GM12878 (cell line): Measurements from ENCODE around the gene TOM1L2. TPM values are rescaled to one million over a fixed set of nuclear protein-coding genes. Genes with fewer than 3 reads are reported as not detected.
A peak's percentile ranks its signal among the peaks of the same experiment; 100 is the strongest.

Experiments used
- ASH2L ChIP-seq: fragments of 300-600, 200-600 bp; sonication (generic); IDR thresholded peaks from 2 replicates; pipeline ENCODE4 v1.6.1; 2017; ENCODE audit warnings: low read depth, mild to moderate bottlenecking, borderline replicate concordance
- CBFB ChIP-seq: IDR thresholded peaks from 2 replicates; pipeline ENCODE4 v1.6.1; 2016; ENCODE audit warnings: antibody characterized with exemption, low read depth
- HDGF ChIP-seq: fragments of 450-650 bp; IDR thresholded peaks from 2 replicates; pipeline ENCODE4 v1.6.1; 2016; ENCODE audit warnings: antibody characterized with exemption
- IKZF1 ChIP-seq: fragments of 450-650 bp; conservative IDR thresholded peaks from 2 replicates; pipeline ENCODE4 v1.6.1; 2017; ENCODE audit warnings: antibody characterized with exemption, mild to moderate bottlenecking
- IKZF2 ChIP-seq, 2 experiments: fragments of 450-650 bp; IDR thresholded peaks; 2 replicates each; pipeline ENCODE4 v1.6.1; 2017; ENCODE audit warnings: mild to moderate bottlenecking in 2 of 2, moderate library complexity in 2 of 2
- MEF2B ChIP-seq: fragments of 450-650 bp; IDR thresholded peaks from 2 replicates; pipeline ENCODE4 v1.6.1; 2018; ENCODE audit warnings: mild to moderate bottlenecking, moderate library complexity; ENCODE audit not compliant: partially characterized antibody, poor library complexity, severe bottlenecking
- NR2C1 ChIP-seq: fragments of 450-650 bp; IDR thresholded peaks from 2 replicates; pipeline ENCODE4 v1.6.1; 2017; ENCODE audit warnings: antibody characterized with exemption, mild to moderate bottlenecking, moderate library complexity
- POLR2AphosphoS5 ChIP-seq: IDR thresholded peaks from 2 replicates; pipeline ENCODE4 v1.6.1; 2011; ENCODE audit warnings: mild to moderate bottlenecking, low read length, inconsistent platforms
- RFX5 ChIP-seq: IDR thresholded peaks from 2 replicates; pipeline ENCODE4 v1.6.1; 2011; ENCODE audit warnings: low read depth, low read length, improper control_type of control experiment
- SIN3A ChIP-seq: IDR thresholded peaks from 2 replicates; pipeline ENCODE4 v1.6.1; 2012; ENCODE audit warnings: low read depth, low read length, improper control_type of control experiment
- SKIL ChIP-seq: fragments of 450-650 bp; IDR thresholded peaks from 2 replicates; pipeline ENCODE4 v1.6.1; 2017; ENCODE audit warnings: mild to moderate bottlenecking, low read depth, inconsistent platforms; ENCODE audit not compliant: poor library complexity, severe bottlenecking
- SPI1 ChIP-seq: IDR thresholded peaks from 2 replicates; pipeline ENCODE4 v1.6.1; 2011; ENCODE audit warnings: low read depth, mild to moderate bottlenecking, low read length, moderate library complexity, borderline replicate concordance; ENCODE audit not compliant: insufficient read depth
- TAF1 ChIP-seq: IDR thresholded peaks from 2 replicates; pipeline ENCODE4 v1.6.1; 2011; ENCODE audit warnings: mild to moderate bottlenecking, low read depth, low read length, borderline replicate concordance
- ZBTB11 ChIP-seq: fragments of 450-650 bp; formaldehyde crosslinking; IDR thresholded peaks from 2 replicates; pipeline ENCODE4 v1.5.0; 2022; ENCODE audit warnings: mild to moderate bottlenecking, missing genetic modification characterization
- polyA plus RNA-seq, 11 experiments: library from polyadenylated mRNA; depleted of rRNA in 4 of 11; unstranded in 6 of 11; stranded (reverse) in 5 of 11; fragments of >200 nt; fragmentation: Nextera tagmentation in 4 of 11; fragmentation: Illumina TruSeq in 1 of 11; extraction: Ambion mirVana in 4 of 11; extraction: Trizol in 1 of 11; gene quantifications; 1 replicate in 1 of 11; 2 replicates in 10 of 11; pipeline versions ENCODE4 v1.2.1 to v1.2.3, GENCODE V29; 2011 to 2016; ENCODE audit warnings: inconsistent platforms in 2 of 11, missing spikeins in 2 of 11, low read depth in 1 of 11
- total RNA-seq, 4 experiments: library from RNA; depleted of rRNA in 3 of 4; stranded (reverse); fragments of >200 nt in 3 of 4; fragmentation: Illumina TruSeq in 1 of 4; extraction: Trizol in 1 of 4; gene quantifications; 2 replicates each; pipeline versions ENCODE4 v1.2.1 to v1.2.3, GENCODE V29; 2013 to 2021
- TF ChIP-seq, protein P1 (sequence below): fragments of 450-650 bp; IDR thresholded peaks from 2 replicates; pipeline ENCODE4 v1.6.1; 2016; ENCODE audit warnings: mild to moderate bottlenecking, moderate library complexity, borderline replicate concordance
- TF ChIP-seq, protein P2 (sequence below): fragments of 450-650 bp; IDR thresholded peaks from 2 replicates; pipeline ENCODE4 v1.6.1; 2014; ENCODE audit warnings: mild to moderate bottlenecking

Gene TOM1L2
- total and polyA plus RNA-seq, 10 of the 15 experiments (the other 5 are each of a cell fraction or from before 2014, with no cell fraction given), result 0.19 to 19.2 (median 8.1) TPM

GRCh38 chr17:17972126-17972951 is at the start of gene TOM1L2, which contains the start of gene DRC3 (continued):
- TF ChIP-seq ASH2L (no peak), TAF1 (0 out of 2 replicates have a peak, but pooled peaks have one; percentile 19), CBFB (no peak), SKIL (peak; percentile 100), HDGF (peak; percentile 69), SPI1 (peak; percentile 67; the same call in 1 of the 2 replicates), IKZF2 (IDR thresholded peaks at IDR 0.05) (peak in 1 of 2 experiments; percentile 73; a peak in 2 of 4 replicates), ZBTB11 (peak; percentile 79), POLR2AphosphoS5 (peak; percentile 51; the same call in 1 of the 2 replicates), MEF2B (peak; percentile 81), RFX5 (peak; percentile 88; the same call in 1 of the 2 replicates), IKZF1 (peak; percentile 41; the same call in 1 of the 2 replicates), NR2C1 (peak; percentile 95), SIN3A (peak; percentile 99)
- TF ChIP-seq, protein P1, sequence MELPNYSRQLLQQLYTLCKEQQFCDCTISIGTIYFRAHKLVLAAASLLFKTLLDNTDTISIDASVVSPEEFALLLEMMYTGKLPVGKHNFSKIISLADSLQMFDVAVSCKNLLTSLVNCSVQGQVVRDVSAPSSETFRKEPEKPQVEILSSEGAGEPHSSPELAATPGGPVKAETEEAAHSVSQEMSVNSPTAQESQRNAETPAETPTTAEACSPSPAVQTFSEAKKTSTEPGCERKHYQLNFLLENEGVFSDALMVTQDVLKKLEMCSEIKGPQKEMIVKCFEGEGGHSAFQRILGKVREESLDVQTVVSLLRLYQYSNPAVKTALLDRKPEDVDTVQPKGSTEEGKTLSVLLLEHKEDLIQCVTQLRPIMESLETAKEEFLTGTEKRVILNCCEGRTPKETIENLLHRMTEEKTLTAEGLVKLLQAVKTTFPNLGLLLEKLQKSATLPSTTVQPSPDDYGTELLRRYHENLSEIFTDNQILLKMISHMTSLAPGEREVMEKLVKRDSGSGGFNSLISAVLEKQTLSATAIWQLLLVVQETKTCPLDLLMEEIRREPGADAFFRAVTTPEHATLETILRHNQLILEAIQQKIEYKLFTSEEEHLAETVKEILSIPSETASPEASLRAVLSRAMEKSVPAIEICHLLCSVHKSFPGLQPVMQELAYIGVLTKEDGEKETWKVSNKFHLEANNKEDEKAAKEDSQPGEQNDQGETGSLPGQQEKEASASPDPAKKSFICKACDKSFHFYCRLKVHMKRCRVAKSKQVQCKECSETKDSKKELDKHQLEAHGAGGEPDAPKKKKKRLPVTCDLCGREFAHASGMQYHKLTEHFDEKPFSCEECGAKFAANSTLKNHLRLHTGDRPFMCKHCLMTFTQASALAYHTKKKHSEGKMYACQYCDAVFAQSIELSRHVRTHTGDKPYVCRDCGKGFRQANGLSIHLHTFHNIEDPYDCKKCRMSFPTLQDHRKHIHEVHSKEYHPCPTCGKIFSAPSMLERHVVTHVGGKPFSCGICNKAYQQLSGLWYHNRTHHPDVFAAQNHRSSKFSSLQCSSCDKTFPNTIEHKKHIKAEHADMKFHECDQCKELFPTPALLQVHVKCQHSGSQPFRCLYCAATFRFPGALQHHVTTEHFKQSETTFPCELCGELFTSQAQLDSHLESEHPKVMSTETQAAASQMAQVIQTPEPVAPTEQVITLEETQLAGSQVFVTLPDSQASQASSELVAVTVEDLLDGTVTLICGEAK, result peak; percentile 90; the same call in 1 of the 2 replicates
- TF ChIP-seq, protein P2, sequence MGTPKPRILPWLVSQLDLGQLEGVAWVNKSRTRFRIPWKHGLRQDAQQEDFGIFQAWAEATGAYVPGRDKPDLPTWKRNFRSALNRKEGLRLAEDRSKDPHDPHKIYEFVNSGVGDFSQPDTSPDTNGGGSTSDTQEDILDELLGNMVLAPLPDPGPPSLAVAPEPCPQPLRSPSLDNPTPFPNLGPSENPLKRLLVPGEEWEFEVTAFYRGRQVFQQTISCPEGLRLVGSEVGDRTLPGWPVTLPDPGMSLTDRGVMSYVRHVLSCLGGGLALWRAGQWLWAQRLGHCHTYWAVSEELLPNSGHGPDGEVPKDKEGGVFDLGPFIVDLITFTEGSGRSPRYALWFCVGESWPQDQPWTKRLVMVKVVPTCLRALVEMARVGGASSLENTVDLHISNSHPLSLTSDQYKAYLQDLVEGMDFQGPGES, result peak; percentile 99
